NCI-H1436 treated with DMSO at 0.1 percent for 48 hours (cell line): Measurements from ENCODE around the gene SMAD2.
A peak's percentile ranks its signal among the peaks of the same experiment; 100 is the strongest.
"Not testable (repeated sequence)": the region's sequence is repeated elsewhere in the genome, so short reads cannot be mapped to it uniquely, and the experiment has no call there.

ENCODE experiments used
- DNase-seq: peaks from one replicate; lab custom pipeline; 2025; lab: John Stamatoyannopoulos, UW

SMAD2 gene

DNA sequence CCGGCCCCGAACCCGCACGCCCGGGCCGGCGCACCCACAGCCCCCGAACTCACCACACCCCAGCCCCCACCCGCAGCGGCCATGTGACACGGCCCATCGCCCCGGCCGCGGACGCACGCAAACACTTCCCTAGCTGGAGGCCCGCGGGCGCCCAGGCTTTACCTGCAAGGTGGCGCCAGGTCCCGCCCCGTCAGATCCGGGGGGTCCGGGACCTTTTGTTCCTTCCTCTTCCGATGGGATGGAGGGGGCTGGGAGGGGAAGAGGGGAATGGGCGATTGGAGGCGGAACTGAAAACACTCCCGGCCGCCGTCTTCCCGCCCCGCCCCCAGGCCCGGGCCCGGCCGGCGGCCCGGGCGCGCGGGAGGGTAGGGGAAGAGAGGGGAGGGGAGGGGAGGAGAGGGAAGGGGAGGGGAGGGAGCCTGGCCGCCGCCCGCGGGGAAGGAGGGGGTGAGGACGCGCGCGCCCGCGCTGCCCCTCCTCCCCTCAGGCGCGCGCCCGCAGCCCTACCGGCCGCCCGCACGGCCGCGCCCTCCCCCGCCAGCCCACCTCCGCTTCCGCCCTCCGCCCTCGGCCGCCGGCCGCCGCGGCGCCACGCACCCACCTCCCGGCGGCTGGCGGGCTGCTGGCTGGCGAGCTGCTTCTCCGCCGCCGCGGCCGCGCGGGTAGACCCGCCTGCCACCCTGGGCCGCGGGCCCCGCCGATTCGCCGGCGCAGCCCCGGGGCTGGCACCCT is at the start of gene SMAD2:
Gene SMAD2 (minus strand): TSS at position 461 of the 732 bp plus-strand sequence. CDS start 33,903 bp downstream, outside the sequence.
- no peak for DNase-seq

- no peak for DNase-seq
These were observed 49.2 kb upstream of the SMAD2 start for GRCh38 chr18:47979611-47980200.

DNA sequence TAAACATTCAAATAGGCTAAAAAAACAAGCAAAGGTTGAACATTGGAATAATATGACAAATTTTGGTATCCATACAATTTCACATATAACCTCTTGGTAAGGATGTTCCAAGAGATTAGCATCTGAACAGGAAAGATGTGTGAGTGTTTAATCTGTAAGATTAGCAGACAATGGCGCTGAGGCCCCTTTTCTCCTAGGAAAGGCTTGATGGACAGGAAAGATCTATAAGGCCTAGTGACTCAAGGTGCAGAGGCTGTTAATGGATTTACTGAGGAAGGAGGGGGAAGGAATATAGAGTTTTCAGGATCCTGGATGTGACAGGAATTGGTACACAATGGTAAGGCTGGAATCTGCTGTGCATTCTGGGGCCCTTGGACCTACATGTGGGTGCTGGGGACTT is 48.1 kb upstream of the SMAD2 start:
- no peak for DNase-seq

DNA sequence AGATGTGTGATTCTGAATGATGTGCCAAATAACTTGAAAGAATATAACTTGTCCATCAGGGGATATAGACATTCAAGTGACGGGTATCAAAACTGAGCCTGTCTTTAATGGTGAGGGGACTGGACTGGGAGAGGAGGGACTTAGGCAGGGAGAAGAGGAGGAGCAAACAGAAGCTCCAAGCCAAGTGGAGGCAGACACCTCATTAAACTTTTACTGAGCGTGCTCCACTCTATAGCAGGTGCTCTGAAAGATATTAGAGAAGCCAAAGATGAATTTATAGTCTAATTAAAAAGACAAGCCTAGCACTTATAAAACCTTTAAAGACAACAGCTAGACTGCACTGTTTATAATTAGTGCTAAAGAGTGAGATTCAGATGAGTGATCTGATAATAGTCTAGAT is 47.7 kb upstream of the SMAD2 start:
- DNase-seq, result no peak

DNA sequence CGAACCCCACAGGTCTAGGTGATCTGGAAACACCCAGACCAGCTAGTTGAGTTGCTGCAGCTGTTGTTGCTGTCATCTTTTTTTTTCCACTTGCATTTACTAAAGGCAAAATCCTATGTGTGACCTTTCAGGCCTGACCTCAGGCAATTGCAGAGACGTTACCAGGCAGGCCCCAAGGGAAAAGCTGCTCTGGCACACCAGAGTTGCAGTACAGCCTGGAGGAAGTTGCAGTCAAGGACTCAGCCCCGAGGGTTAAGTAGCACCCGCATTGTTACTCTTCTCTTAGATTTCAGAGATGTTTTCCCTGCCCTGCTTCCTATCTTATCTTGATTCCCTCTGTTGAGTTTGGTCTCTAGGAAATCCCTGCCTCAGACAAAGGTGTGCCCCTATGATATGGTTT is 45.2 kb upstream of the SMAD2 start:
- DNase-seq, result no peak

- DNase-seq, result no peak
These were observed 44.6 kb upstream of the SMAD2 start for GRCh38 chr18:47975105-47975504.

GRCh38 chr18:47970664-47971531 is 40.4 kb upstream of the SMAD2 start:
- DNase-seq, result no peak

DNA sequence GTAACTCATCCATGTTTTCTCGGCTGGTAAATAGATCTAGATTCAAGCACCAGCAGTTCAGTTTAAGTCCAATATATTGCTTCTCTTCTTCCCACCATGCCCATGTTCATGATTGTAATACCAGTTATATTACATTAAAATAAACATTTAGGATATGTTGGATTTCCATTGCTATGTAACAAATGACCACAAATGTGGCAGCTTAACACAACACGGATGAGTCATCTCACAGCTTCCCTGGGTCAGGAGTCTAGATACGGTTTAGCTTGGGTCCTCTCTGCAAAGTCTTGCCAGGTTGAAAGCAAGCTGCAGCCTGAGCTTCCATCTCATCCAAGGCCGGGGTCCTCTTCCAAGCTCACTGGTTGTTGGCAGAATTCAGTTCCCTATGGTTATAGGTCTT is 39.4 kb upstream of the SMAD2 start:
- DNase-seq, result no peak

GRCh38 chr18:47968721-47969120 is 38.3 kb upstream of the SMAD2 start:
- no peak for DNase-seq

GRCh38 chr18:47968006-47968676 is 37.7 kb upstream of the SMAD2 start:
- DNase-seq, result no peak

GRCh38 chr18:47964053-47964452 is 33.6 kb upstream of the SMAD2 start:
- DNase-seq, result peak; percentile 39

GRCh38 chr18:47961003-47961402 is 30.5 kb upstream of the SMAD2 start:
- not testable (repeated sequence) for DNase-seq

- DNase-seq, result no peak
These were observed 23.0 kb upstream of the SMAD2 start for GRCh38 chr18:47953471-47953931.

GRCh38 chr18:47950511-47950910 is 20.1 kb upstream of the SMAD2 start:
- DNase-seq, result no peak

DNA sequence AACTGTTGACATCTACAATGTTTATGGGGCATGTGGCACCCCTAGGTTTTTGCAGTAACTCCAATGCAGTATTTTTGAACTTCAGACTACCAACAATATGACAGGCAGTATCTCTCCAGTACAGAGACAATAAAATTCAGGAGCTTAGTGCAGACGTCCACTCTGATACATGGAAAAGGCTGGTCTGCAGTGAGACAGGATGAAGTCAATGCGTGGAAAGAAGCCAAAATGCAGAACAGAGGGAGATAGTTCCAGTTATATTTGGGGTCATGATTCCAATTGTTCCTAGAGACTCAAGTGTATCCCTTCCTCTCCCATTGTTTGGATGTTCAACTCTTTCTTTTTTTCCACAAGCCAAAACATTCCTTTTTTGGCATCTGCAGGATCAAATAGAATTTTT is 18.7 kb upstream of the SMAD2 start:
- DNase-seq, result no peak

DNA sequence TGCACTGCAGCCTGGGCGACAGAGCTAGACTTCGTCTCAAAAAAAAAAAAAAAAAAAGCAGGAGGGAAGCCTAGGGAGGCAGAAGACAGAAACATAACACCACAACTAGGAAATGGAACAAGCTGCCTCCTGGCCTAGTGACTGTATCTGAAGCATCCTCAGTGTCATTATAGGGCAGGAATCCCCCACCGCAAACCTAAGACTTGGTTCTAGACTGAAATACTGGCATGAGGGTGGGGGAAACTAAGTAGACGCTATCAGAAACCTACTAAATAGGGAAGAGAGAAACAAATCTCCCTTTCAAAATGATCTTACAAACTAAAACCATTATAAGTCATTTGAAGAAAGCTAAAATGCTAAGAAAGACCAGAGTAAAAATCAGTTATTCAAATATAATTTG is 16.4 kb upstream of the SMAD2 start:
- no peak for DNase-seq

DNA sequence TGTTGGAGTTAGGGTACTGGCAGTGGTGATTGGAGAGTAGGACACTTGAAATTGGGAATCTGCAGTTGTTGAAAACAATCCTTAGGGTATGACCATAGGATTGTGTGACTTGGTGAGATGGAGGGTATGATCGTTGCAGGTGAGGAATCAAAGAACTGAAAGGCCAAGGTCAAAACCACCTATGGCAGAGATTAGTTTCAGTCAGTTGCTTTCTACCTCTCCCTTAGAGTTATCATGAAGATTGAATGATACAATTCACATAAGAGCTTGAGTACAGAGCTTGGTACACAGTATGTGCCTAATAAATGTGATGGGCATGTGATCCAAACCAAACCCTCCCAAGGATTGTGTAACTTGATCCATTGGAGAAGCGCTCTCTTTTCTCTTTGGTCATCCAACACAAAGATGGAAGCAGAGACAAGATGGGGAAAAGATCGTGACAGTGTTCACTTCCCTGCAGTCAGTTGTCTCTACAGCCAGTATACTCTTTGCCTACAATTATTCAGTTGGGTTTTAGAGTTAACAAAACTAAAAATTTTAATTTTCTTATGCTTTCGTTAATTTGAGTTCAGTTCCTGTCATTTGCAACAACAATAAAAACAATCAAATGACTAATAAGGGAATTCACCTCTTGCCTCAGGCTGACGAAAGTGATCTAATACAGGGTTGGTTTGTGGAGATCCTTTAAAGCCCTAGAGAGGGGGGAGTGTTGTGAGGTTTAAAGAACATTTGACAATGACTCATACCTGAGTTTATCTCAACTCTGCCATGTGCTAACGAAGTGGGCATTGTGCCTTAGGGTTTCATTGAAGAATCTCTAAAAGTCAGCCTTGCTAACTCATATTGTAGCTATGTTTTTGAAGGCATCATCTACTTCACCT is 14.8 kb upstream of the SMAD2 start:
- DNase-seq, result no peak

GRCh38 chr18:47936952-47937351 is 6.5 kb upstream of the SMAD2 start:
- no peak for DNase-seq

- no peak for DNase-seq
These were observed 5.0 kb upstream of the SMAD2 start for GRCh38 chr18:47935321-47936055.

- no peak for DNase-seq
These were observed 2.1 kb upstream of the SMAD2 start for GRCh38 chr18:47932603-47933002.

DNA sequence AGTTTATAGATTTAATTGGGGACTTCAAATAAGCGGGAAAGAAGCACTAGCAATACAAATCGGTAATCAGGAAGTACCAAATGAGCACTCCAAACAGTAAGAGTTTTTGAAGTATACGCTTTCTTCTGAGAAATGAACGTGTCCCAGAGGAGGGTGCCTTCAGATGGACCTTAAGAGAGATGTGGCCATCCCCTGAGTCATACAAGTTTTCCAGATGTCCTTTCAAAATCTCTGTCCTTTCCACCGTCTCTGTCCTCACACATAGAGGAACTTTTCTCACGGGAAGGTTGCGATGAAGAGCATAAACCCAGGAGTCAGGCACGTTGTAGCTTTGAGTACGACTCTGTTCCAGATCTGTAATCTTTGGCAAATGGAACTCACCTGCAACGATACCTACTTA is 1.7 kb upstream of the SMAD2 start:
- DNase-seq, result no peak
